Measurements from ENCODE around the gene SHC2. TPM values are rescaled to one million over a fixed set of nuclear protein-coding genes. Genes with fewer than 3 reads are reported as not detected.

The SHC2 gene
- polyA plus RNA-seq, 1 of the 3 experiments (the other 2 are of a cell fraction): 0.64 TPM

- POLR2A ChIA-PET: interaction anchor here (1.1 kb wide), 2 partner anchors 19 to 24 kb away, joined by 7 to 11 read pairs; partner anchors contain the start of gene CDC34
- no peaks in the 10 kb centered on the region for H3K9me3 ChIP-seq
- H3K4me1 ChIP-seq (ENCODE audit: control insufficient read depth in 1 of 2, insufficient read depth in 2 of 2, low read depth in 1 of 2, low read length in 1 of 2): peaks cover 3 to 13% of the 10 kb centered on the region in 2 experiments; a peak in 1 of 4 replicates
- H3K9me2 ChIP-seq: no peaks in the 10 kb centered on the region
- H3K27ac ChIP-seq (ENCODE audit: low read depth in 2 of 2, low read length in 1 of 2): peak within 1 kb of the TSS; percentile 76 to 93
- peak within 1 kb of the TSS; percentile 97 for H3K9ac ChIP-seq
- H3F3A ChIP-seq (replicated peaks; ENCODE audit: insufficient read depth): peaks cover 5% of the 10 kb centered on the region
- peak within 1 kb of the TSS; percentile 97 for H3K4me2 ChIP-seq
- DNase-seq: peak; percentile 90
- 1% methylated on average over 23 of the region's 81 CpGs for WGBS (ENCODE audit: low lambda C conversion rate)
- H3K4me3 ChIP-seq (ENCODE audit: low read depth in 2 of 2, low read length in 1 of 2): peak within 1 kb of the TSS; percentile 96 to 98
- peaks cover 5% of the 10 kb centered on the region; the same call in 1 of the 2 replicates for H4K20me1 ChIP-seq (ENCODE audit: insufficient read depth)
- no peaks in the 10 kb centered on the region for H3K27me3 ChIP-seq (ENCODE audit: insufficient read depth)
- peaks cover 0 to 5% of the 10 kb centered on the region in 2 experiments for H3K36me3 ChIP-seq (replicated peaks in 1 of 2; ENCODE audit: control insufficient read depth in 1 of 2, insufficient read depth in 2 of 2, low read length in 1 of 2)
- CTCF ChIA-PET: interaction anchor here (0.9 to 3.8 kb wide), 19 partner anchors 9 to 240 kb away, joined by 3 to 33 read pairs (median 6); partner anchors contain the start of genes CDC34, MADCAM1, MIER2 and SHC2
- H3K79me2 ChIP-seq (ENCODE audit: insufficient read depth): peaks cover 16% of the 10 kb centered on the region
- H2AFZ ChIP-seq (ENCODE audit: low read depth): peak within 1 kb of the TSS; percentile 95
- TF ChIP-seq FOXM1 (IDR thresholded peaks at IDR 0.05; ENCODE audit: low read depth) (no peak), PBX3 (IDR thresholded peaks at IDR 0.05) (no peak), NRF1 (IDR thresholded peaks at IDR 0.05; ENCODE audit: low read depth, low read length) (peak; percentile 76), IRF3 (IDR thresholded peaks at IDR 0.05; ENCODE audit: low read depth, low read length) (peak; percentile 21; the same call in 1 of the 2 replicates), ELF1 (IDR thresholded peaks at IDR 0.05) (peak; percentile 74), RXRA (IDR thresholded peaks at IDR 0.05; ENCODE audit: borderline replicate concordance, low read depth) (no peak), RCOR1 (IDR thresholded peaks at IDR 0.05; ENCODE audit: low read length) (no peak; the same call in 1 of the 2 replicates), CHD2 (IDR thresholded peaks at IDR 0.05; ENCODE audit: low read length, partially characterized antibody) (peak; percentile 71), FOXJ3 (CRISPR knock-in tag; IDR thresholded peaks at IDR 0.05) (no peak), USF1 (IDR thresholded peaks at IDR 0.05; ENCODE audit: borderline replicate concordance, low read depth) (no peak), REST (IDR thresholded peaks at IDR 0.05; ENCODE audit: low read depth, low read length) (peak; percentile 34; the same call in 1 of the 2 replicates), POLR2AphosphoS5 (IDR thresholded peaks at IDR 0.05; ENCODE audit: low read depth, low read length) (peak; percentile 12; the same call in 1 of the 2 replicates), TEAD4 (IDR thresholded peaks at IDR 0.05; ENCODE audit: borderline replicate concordance, insufficient read depth) (no peak), TAF1 (IDR thresholded peaks at IDR 0.05; ENCODE audit: borderline replicate concordance, low read depth, low read length) (peak; percentile 93), EP300 (IDR thresholded peaks at IDR 0.05; ENCODE audit: borderline replicate concordance in 1 of 2, low read depth in 1 of 2, low read length in 1 of 2) (no peak), USF2 (IDR thresholded peaks at IDR 0.05; ENCODE audit: borderline replicate concordance, low read depth, low read length) (no peak), NFIC (IDR thresholded peaks at IDR 0.05; ENCODE audit: borderline replicate concordance) (peak; percentile 84), MAX (IDR thresholded peaks at IDR 0.05; ENCODE audit: low read depth) (0 out of 2 replicates have a peak, but pooled peaks have one; percentile 29), GABPA (IDR thresholded peaks at IDR 0.05; ENCODE audit: low read depth) (peak; percentile 94), FOSL2 (IDR thresholded peaks at IDR 0.05; ENCODE audit: borderline replicate concordance, low read depth) (no peak), EZH2phosphoT487 (IDR thresholded peaks at IDR 0.05; ENCODE audit: borderline replicate concordance, low read depth) (no peak), MXI1 (IDR thresholded peaks at IDR 0.05; ENCODE audit: low read depth, low read length) (peak; percentile 2; the same call in 1 of the 2 replicates), MEF2A (IDR thresholded peaks at IDR 0.05; ENCODE audit: borderline replicate concordance, low read depth) (no peak)
Observed at GRCh38 chr19:507286-508203, 46.7 kb upstream of the SHC2 start, which contains the start of gene TPGS1. TSS of gene TPGS1 (plus strand) at chr19:507497. CDS start at chr19:507507, 10 bp downstream.
